HepG2 (cell line): ENCODE data around the gene TGM6. TPM values are rescaled to one million over a fixed set of nuclear protein-coding genes. Genes with fewer than 3 reads are reported as not detected.

Source experiments
- CEBPG ChIP-seq: IDR thresholded peaks from 2 replicates; pipeline ENCODE4 v1.6.1; 2016
- DDIT3 ChIP-seq: sonication (generic); formaldehyde crosslinking; IDR thresholded peaks from 2 replicates; pipeline ENCODE4 v1.4.0; 2020; ENCODE audit warnings: mild to moderate bottlenecking, missing genetic modification reagents
- GATAD2A ChIP-seq: IDR thresholded peaks from 2 replicates; pipeline ENCODE4 v1.6.1; 2016
- KMT2A ChIP-seq: sonication (generic); formaldehyde crosslinking; IDR thresholded peaks from 2 replicates; pipeline ENCODE4 v1.4.0; 2020; ENCODE audit warnings: missing genetic modification reagents
- MAFK ChIP-seq, 2 experiments: IDR thresholded peaks in 1 of 2; conservative IDR thresholded peaks in 1 of 2; 2 replicates each; pipeline ENCODE4 v1.6.1; 2011; ENCODE audit warnings: improper control_type of control experiment in 2 of 2, low read length in 2 of 2
- PATZ1 ChIP-seq: sonication (generic); formaldehyde crosslinking; IDR thresholded peaks from 2 replicates; pipeline ENCODE4 v1.4.0; 2020; ENCODE audit warnings: missing genetic modification reagents
- PBX3 ChIP-seq: sonication (generic); formaldehyde crosslinking; IDR thresholded peaks from 2 replicates; pipeline ENCODE4 v1.8.1; 2023; ENCODE audit warnings: missing genetic modification reagents, inconsistent platforms, borderline replicate concordance
- PLSCR1 ChIP-seq: sonication (generic); formaldehyde crosslinking; IDR thresholded peaks from 2 replicates; pipeline ENCODE4 v1.5.0; 2020; ENCODE audit warnings: missing genetic modification reagents, mild to moderate bottlenecking, borderline replicate concordance
- SALL1 ChIP-seq: sonication (generic); formaldehyde crosslinking; IDR thresholded peaks from 2 replicates; pipeline ENCODE4 v1.8.0; 2022; ENCODE audit warnings: mild to moderate bottlenecking, missing genetic modification reagents
- ZBTB26 ChIP-seq: IDR thresholded peaks from 2 replicates; pipeline ENCODE4 v1.6.1; 2016; ENCODE audit warnings: missing compliant biosample characterization, missing genetic modification reagents, borderline replicate concordance
- ZFP36L1 ChIP-seq: sonication (generic); formaldehyde crosslinking; IDR thresholded peaks from 2 replicates; pipeline ENCODE4 v1.8.0; 2022; ENCODE audit warnings: mild to moderate bottlenecking, missing genetic modification reagents, moderate library complexity
- ZHX2 ChIP-seq, 2 experiments: sonication (generic) in 1 of 2; formaldehyde crosslinking in 1 of 2; IDR thresholded peaks; 2 replicates each; pipeline versions ENCODE4 v1.6.1 to v1.9.0; 2014 to 2022; ENCODE audit warnings: antibody characterized with exemption in 1 of 2, borderline replicate concordance in 1 of 2, inconsistent platforms in 1 of 2, low read depth in 1 of 2, missing genetic modification reagents in 1 of 2
- ZNF234 ChIP-seq: sonication (generic); formaldehyde crosslinking; conservative IDR thresholded peaks from 2 replicates; pipeline ENCODE4 v1.5.1; 2020; ENCODE audit warnings: mild to moderate bottlenecking, missing genetic modification reagents
- ZNF441 ChIP-seq: sonication (generic); formaldehyde crosslinking; IDR thresholded peaks from 2 replicates; pipeline ENCODE4 v1.7.0; 2021; ENCODE audit warnings: missing genetic modification reagents, borderline replicate concordance
- ZNF746 ChIP-seq: sonication (generic); formaldehyde crosslinking; IDR thresholded peaks from 2 replicates; pipeline ENCODE4 v1.8.0; 2022; ENCODE audit warnings: mild to moderate bottlenecking, missing genetic modification reagents
- polyA plus RNA-seq, 8 experiments: library from polyadenylated mRNA; depleted of rRNA in 3 of 8; stranded (reverse) in 7 of 8; unstranded in 1 of 8; fragments of >200 nt; fragmentation: Illumina TruSeq in 4 of 8; extraction: Trizol in 4 of 8; gene quantifications; 2 replicates each; pipeline versions ENCODE4 v1.2.1 to v1.2.3, GENCODE V29; 2011 to 2016; ENCODE audit warnings: low read depth in 4 of 8, missing spikeins in 1 of 8, mixed read lengths in 1 of 8; ENCODE audit not compliant: insufficient read depth in 1 of 8
- total RNA-seq, 5 experiments: library from RNA; depleted of rRNA; stranded (reverse); fragments of >200 nt; fragmentation: Illumina TruSeq; extraction: Trizol; gene quantifications; 2 replicates each; pipeline ENCODE4 v1.2.3, GENCODE V29; 2016; ENCODE audit warnings: low read depth in 1 of 5

TGM6 gene
- total and polyA plus RNA-seq, 2 of the 13 experiments (the other 11 are each of a cell fraction or from before 2014, with no cell fraction given), result not detected

DNA sequence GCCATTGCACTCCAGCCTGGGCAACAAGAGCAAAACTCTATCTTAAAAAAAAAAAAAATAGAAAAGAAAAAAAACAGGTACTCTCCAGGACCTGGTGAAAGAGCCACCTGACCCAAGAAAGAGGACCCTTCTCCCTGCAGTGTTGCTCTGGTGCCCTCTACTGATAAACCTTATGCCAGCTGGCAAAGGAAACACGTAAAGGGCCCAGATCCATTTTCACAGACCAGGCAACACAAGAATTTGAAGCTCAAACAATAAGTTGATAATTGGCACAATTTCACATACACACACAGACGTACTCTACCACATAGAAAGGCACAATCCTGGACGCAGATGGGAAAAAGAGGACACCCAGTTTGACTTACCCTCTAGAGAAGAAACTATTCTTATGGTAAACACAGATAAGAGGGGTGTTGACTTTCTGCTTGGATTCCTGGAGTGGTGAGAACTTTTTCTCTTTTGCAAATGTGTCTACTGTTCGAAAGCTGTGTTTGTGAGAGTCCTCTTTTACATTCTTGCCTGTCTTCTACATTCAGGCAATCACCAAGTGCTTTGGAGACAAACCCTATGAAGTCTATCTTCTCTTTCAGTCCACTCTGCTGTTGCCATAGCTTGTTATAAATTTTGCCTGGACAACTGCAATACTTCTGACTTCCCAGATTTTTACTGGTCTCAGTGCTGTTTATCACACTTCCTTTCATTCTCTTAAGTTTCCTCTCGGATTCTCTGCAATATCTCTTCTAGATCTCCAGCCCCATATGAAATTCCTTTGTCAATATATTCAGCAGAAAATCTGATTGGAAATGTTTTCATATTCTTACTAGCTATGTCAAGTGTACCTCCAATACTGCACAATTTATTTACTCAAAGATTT, 96.3 kb downstream of the TGM6 start (continued):
- TF ChIP-seq DDIT3 (CRISPR knock-in tag) (no peak), CEBPG (no peak), PLSCR1 (no peak), ZNF234 (CRISPR knock-in tag) (no peak), PBX3 (CRISPR knock-in tag) (no peak), KMT2A (CRISPR knock-in tag) (no peak), PATZ1 (CRISPR knock-in tag) (0 out of 2 replicates have a peak, but pooled peaks have one; percentile 19), ZFP36L1 (CRISPR knock-in tag) (0 out of 2 replicates have a peak, but pooled peaks have one; percentile 38), GATAD2A (0 out of 2 replicates have a peak, but pooled peaks have one; percentile 25), MAFK (conservative IDR thresholded peaks at IDR 0.05 in 1 of 2, IDR thresholded peaks at IDR 0.05 in 1 of 2; ENCODE audit: low read length in 2 of 2) (no peak), ZBTB26 (no peak), ZNF746 (no peak), SALL1 (CRISPR knock-in tag) (no peak), ZNF441 (CRISPR knock-in tag) (no peak), ZHX2 (IDR thresholded peaks at IDR 0.05; ENCODE audit: low read depth) (no peak), ZHX2 (CRISPR knock-in tag; IDR thresholded peaks at IDR 0.05; ENCODE audit: borderline replicate concordance) (no peak)
